ENCODE results near the gene REXO5. TPM values are rescaled to one million over a fixed set of nuclear protein-coding genes. Genes with fewer than 3 reads are reported as not detected.

Gene REXO5
- total and polyA plus RNA-seq, 2 donors (not counting 3 experiments of a cell fraction or from before 2014, with no cell fraction given): 2.3 to 11.5 TPM

- H2AFZ ChIP-seq (ENCODE audit: low read depth, low read length): no peak overlapping the region
- no peaks in the 10 kb centered on the region for H4K20me1 ChIP-seq (replicated peaks; ENCODE audit: control insufficient read depth, extremely low read depth, insufficient read depth, low read length)
- intact Hi-C loops (cut with micrococcal nuclease): no loop called here
- H3K4me2 ChIP-seq (ENCODE audit: insufficient read depth, low read length): no peak overlapping the region
- no peak for TF ChIP-seq POLR2AphosphoS5 (IDR thresholded peaks at IDR 0.05; ENCODE audit: insufficient read depth, low read depth, low read length)
- no peak for TF ChIP-seq EZH2 (IDR thresholded peaks at IDR 0.05; ENCODE audit: borderline replicate concordance, low read depth, low read length, severe bottlenecking)
- TF ChIP-seq FOS (IDR thresholded peaks at IDR 0.05; ENCODE audit: borderline replicate concordance, insufficient read depth, low read length): no peak
- no peak for TF ChIP-seq POLR2A (IDR thresholded peaks at IDR 0.05; ENCODE audit: low read depth, low read length)
- TF ChIP-seq CTCF (IDR thresholded peaks at IDR 0.05; ENCODE audit: extremely low read depth in 1 of 2, insufficient read depth in 1 of 2, low read depth in 1 of 2, low read length in 2 of 2): no peak
- no peak for TF ChIP-seq MAX (IDR thresholded peaks at IDR 0.05; ENCODE audit: insufficient read depth, insufficient read length)
- no peak for TF ChIP-seq GATA2 (IDR thresholded peaks at IDR 0.05; ENCODE audit: insufficient read depth, insufficient read length, low read depth, low read length)
- TF ChIP-seq JUN (IDR thresholded peaks at IDR 0.05; ENCODE audit: borderline replicate concordance, insufficient read depth, insufficient read length, low read depth): no peak
- TF ChIP-seq MYC (IDR thresholded peaks at IDR 0.05; ENCODE audit: low read depth, low read length): no peak
- DNase-seq (ENCODE audit: low read depth, low spot score) (no peak), FAIRE-seq (no peak)
- no peak overlapping the region for H3K27ac ChIP-seq (ENCODE audit: insufficient read depth, low read depth, low read length)
- peaks cover 0 to 6% of the 10 kb centered on the region in 2 experiments for H3K36me3 ChIP-seq (ENCODE audit: control insufficient read depth in 2 of 2, extremely low read depth in 1 of 2, insufficient read depth in 2 of 2, low read length in 2 of 2)
- BruUV-seq (replicated peaks): no TSS peak
- no peaks in the 10 kb centered on the region for H3K9me1 ChIP-seq (replicated peaks; ENCODE audit: control insufficient read depth, extremely low read depth, insufficient read depth, low read length)
- dilution Hi-C loops (cut with MboI; ENCODE audit: extremely low pct_ligation_motif_present, low sequenced_read_pairs): no loop called here
- H3K4me1 ChIP-seq (ENCODE audit: control insufficient read depth, extremely low read depth, insufficient read depth, low read length): no peaks in the 10 kb centered on the region
- no peaks in the 10 kb centered on the region for H3K79me2 ChIP-seq (ENCODE audit: control insufficient read depth, insufficient read depth, low read length)
- ChIA-PET CTCF (interaction anchor here (1.1 kb wide), 1 partner anchor 23 kb away, joined by 3 read pairs; no protein-coding TSS in a partner anchor), POLR2A (no interaction called here)
- H3K9ac ChIP-seq (replicated peaks; ENCODE audit: extremely low read depth, insufficient read depth, low read length): no peak overlapping the region
- no peaks in the 10 kb centered on the region for H3K9me3 ChIP-seq (replicated peaks; ENCODE audit: control insufficient read depth, insufficient read depth, low read length)
- no peak overlapping the region for H3K4me3 ChIP-seq (replicated peaks in 1 of 3; ENCODE audit: insufficient read depth in 1 of 3, low read depth in 1 of 3, low read length in 3 of 3)
- H3K27me3 ChIP-seq (ENCODE audit: control insufficient read depth in 2 of 2, insufficient read depth in 2 of 2, low read length in 2 of 2): no peaks in the 10 kb centered on the region
These were observed 31.9 kb downstream of the REXO5 start for GRCh38 chr16:20838240-20838639.

Data from endothelial cell of umbilical vein (primary cell).